ENCODE data around the gene ZC3H10.

DNA sequence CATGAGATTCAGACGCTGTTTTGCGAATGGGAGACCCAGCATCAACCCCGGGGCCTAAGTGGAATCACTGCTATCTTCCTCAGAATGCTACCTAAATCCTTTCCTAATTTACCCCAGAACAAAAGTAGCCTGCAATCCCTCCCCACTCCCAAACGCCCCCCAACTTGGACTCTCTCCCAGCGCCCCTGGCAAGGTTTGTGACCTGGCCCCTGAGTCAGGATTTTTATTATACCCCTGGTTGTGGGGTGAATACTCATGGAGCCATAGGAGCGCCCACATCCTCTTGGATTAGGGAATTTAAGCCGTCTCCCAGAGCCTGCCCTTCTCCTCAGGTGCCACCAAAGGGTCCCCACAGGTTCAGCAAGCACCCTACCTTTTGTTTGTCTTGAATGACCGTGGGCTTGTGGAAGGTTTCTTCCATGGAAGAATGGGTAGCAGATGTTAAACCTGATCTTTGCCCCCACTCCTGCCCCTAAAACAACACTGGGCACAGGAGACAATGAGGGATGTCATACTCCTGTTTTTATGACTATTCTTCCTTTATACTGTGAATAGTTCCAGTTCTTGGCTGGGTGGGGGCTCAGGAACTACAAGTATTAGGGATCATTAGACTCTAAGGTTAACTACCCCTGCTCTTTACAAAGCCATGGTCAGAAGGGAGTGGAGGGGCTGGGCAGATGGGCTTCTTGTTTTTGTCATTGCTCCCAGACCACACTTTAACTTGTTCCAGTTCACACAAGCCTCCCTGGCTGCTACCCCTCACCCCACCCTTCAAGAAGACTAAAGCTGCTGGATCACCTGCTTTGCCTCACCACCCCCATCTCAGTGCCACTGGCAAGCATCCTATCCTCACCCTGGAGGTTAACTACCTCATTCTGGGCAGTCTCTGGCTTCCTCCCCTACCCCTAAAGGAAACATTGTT lies 35.0 kb downstream of the ZC3H10 start:
- TF ChIP-seq, protein P1, sequence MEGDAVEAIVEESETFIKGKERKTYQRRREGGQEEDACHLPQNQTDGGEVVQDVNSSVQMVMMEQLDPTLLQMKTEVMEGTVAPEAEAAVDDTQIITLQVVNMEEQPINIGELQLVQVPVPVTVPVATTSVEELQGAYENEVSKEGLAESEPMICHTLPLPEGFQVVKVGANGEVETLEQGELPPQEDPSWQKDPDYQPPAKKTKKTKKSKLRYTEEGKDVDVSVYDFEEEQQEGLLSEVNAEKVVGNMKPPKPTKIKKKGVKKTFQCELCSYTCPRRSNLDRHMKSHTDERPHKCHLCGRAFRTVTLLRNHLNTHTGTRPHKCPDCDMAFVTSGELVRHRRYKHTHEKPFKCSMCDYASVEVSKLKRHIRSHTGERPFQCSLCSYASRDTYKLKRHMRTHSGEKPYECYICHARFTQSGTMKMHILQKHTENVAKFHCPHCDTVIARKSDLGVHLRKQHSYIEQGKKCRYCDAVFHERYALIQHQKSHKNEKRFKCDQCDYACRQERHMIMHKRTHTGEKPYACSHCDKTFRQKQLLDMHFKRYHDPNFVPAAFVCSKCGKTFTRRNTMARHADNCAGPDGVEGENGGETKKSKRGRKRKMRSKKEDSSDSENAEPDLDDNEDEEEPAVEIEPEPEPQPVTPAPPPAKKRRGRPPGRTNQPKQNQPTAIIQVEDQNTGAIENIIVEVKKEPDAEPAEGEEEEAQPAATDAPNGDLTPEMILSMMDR (IDR thresholded peaks at IDR 0.05) = no peak
- no peak for TF ChIP-seq POLR2A (IDR thresholded peaks at IDR 0.05)

Data from body of pancreas (tissue), 4 donors.